GM12864 (cell line): ENCODE data around the gene RHBDL3.

Experiments
- DNase-seq: peaks from one replicate; pipeline ENCODE4 v3.0.0-alpha.2; 2011; ENCODE audit warnings: low read depth
- H3K4me3 ChIP-seq: 2 replicates; pipeline ENCODE4 v1.5.1; 2011; ENCODE audit warnings: mild to moderate bottlenecking, low read depth, low read length, control low read depth
- CTCF ChIP-seq: IDR thresholded peaks from 2 replicates; pipeline ENCODE4 v1.5.1; 2011; ENCODE audit warnings: low read depth, mild to moderate bottlenecking, moderate library complexity, low read length, control low read depth, inconsistent platforms; ENCODE audit errors: missing control alignments

RHBDL3 gene

GRCh38 chr17:32356378-32356743 is 90.7 kb downstream of the RHBDL3 start:
- DNase-seq = no peak
- TF ChIP-seq CTCF = no peak
- H3K4me3 ChIP-seq = no peak overlapping the region

- TF ChIP-seq CTCF = no peak
- DNase-seq = no peak
- no peak overlapping the region for H3K4me3 ChIP-seq
These were observed 91.1 kb downstream of the RHBDL3 start for GRCh38 chr17:32356750-32357149.

- DNase-seq = no peak
- no peak overlapping the region for H3K4me3 ChIP-seq
- TF ChIP-seq CTCF = no peak
These were observed 92.0 kb downstream of the RHBDL3 start for GRCh38 chr17:32357615-32358014.

- no peak overlapping the region for H3K4me3 ChIP-seq
- TF ChIP-seq CTCF = no peak
- DNase-seq = no peak
These were observed 95.6 kb downstream of the RHBDL3 start for GRCh38 chr17:32361270-32361669.

- no peak overlapping the region for H3K4me3 ChIP-seq
- DNase-seq = no peak
- no peak for TF ChIP-seq CTCF
These were observed 104.8 kb downstream of the RHBDL3 start for GRCh38 chr17:32370426-32370825.
